Epithelial cell of proximal tubule (primary cell): Measurements from ENCODE around the gene TRIM14. TPM values are rescaled to one million over a fixed set of nuclear protein-coding genes. Genes with fewer than 3 reads are reported as not detected.

Experiments
- DNase-seq: peaks from one replicate; pipeline ENCODE4 v3.0.0-alpha.2; 2011; ENCODE audit warnings: low read depth
- H3K4me3 ChIP-seq: 2 replicates; pipeline ENCODE4 v1.5.1; 2011; ENCODE audit warnings: low read depth, mild to moderate bottlenecking, low read length
- CTCF ChIP-seq: conservative IDR thresholded peaks from 2 replicates; pipeline ENCODE4 v1.5.1; 2012; ENCODE audit warnings: low read depth, mild to moderate bottlenecking, low read length
- total RNA-seq: library from RNA; depleted of rRNA; stranded (reverse); fragments of >200 nt; gene quantifications from 2 replicates; pipeline ENCODE4 v1.2.3, GENCODE V29; 2015

The TRIM14 gene
- total RNA-seq, 1 donor from 2014 or later: 8.1 TPM

- TF ChIP-seq CTCF: no peak
- no peak for DNase-seq
- H3K4me3 ChIP-seq: no peak overlapping the region
These were observed 79.4 kb downstream of the TRIM14 start for GRCh38 chr9:98039607-98040017.

- DNase-seq: no peak
- no peak overlapping the region for H3K4me3 ChIP-seq
- TF ChIP-seq CTCF: no peak
These were observed 80.1 kb downstream of the TRIM14 start for GRCh38 chr9:98038958-98039357.

- H3K4me3 ChIP-seq: no peak overlapping the region
- DNase-seq: no peak
- TF ChIP-seq CTCF: no peak
These were observed 81.7 kb downstream of the TRIM14 start for GRCh38 chr9:98037357-98037756.

GRCh38 chr9:98034593-98035546 is 84.2 kb downstream of the TRIM14 start:
- H3K4me3 ChIP-seq: no peak overlapping the region
- DNase-seq: no peak
- peak; percentile 83 for TF ChIP-seq CTCF

- H3K4me3 ChIP-seq: no peak overlapping the region
- no peak for DNase-seq
- TF ChIP-seq CTCF: no peak
These were observed 87.1 kb downstream of the TRIM14 start for GRCh38 chr9:98031935-98032334.

GRCh38 chr9:98031169-98031568 is 87.9 kb downstream of the TRIM14 start:
- no peak for DNase-seq
- TF ChIP-seq CTCF: no peak
- no peak overlapping the region for H3K4me3 ChIP-seq

- DNase-seq: no peak
- TF ChIP-seq CTCF: no peak
- H3K4me3 ChIP-seq: no peak overlapping the region
These were observed 94.3 kb downstream of the TRIM14 start for GRCh38 chr9:98024702-98025101.
